GM06990 (cell line): ENCODE results near the gene TMEM121B.

Source experiments
- DNase-seq: peaks from one replicate; pipeline ENCODE4 v3.0.0-alpha.2; 2011; ENCODE audit not compliant: insufficient read length; ENCODE audit errors: extremely low read depth
- H3K27me3 ChIP-seq: replicated peaks from 2 replicates; pipeline ENCODE4 v1.6.0; 2011; ENCODE audit warnings: low read length; ENCODE audit not compliant: control insufficient read depth, insufficient read depth
- H3K36me3 ChIP-seq: 2 replicates; pipeline ENCODE4 v1.5.1; 2011; ENCODE audit warnings: low read length; ENCODE audit not compliant: control insufficient read depth, insufficient read depth
- H3K4me3 ChIP-seq: replicated peaks from 2 replicates; pipeline ENCODE4 v1.5.1; 2011; ENCODE audit warnings: low read depth, mild to moderate bottlenecking, control low read depth, low read length
- TF ChIP-seq, protein P1 (sequence below): IDR thresholded peaks from 2 replicates; pipeline ENCODE4 v1.5.1; 2011; ENCODE audit warnings: low read length, control low read depth, mild to moderate bottlenecking, inconsistent platforms; ENCODE audit not compliant: insufficient read depth, poor library complexity, severe bottlenecking

Gene TMEM121B

DNA sequence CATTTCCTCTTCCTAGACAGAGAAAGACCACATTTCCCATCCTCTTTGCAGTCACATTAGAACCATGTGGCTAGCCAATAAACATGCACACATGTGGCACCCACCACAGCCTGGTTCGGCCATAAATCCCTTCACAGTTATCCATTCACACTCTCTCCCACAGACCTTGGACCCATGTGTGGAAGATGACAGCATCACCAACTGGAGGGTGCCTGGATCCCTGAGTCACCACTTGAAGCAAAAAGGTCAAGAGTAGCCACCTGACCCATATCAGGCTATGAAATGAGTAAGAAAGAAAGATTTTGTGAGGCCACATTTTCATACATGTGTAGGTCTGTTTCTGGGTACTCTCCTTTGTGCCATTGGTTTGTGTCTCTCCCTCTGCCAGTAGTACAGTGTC is 9.0 kb upstream of the TMEM121B start:
- DNase-seq: no peak
- Histone ChIP-seq H3K4me3 (no peak overlapping the region), H3K27me3 (no peaks in the 10 kb centered on the region), H3K36me3 (no peaks in the 10 kb centered on the region)
- TF ChIP-seq, protein P1, sequence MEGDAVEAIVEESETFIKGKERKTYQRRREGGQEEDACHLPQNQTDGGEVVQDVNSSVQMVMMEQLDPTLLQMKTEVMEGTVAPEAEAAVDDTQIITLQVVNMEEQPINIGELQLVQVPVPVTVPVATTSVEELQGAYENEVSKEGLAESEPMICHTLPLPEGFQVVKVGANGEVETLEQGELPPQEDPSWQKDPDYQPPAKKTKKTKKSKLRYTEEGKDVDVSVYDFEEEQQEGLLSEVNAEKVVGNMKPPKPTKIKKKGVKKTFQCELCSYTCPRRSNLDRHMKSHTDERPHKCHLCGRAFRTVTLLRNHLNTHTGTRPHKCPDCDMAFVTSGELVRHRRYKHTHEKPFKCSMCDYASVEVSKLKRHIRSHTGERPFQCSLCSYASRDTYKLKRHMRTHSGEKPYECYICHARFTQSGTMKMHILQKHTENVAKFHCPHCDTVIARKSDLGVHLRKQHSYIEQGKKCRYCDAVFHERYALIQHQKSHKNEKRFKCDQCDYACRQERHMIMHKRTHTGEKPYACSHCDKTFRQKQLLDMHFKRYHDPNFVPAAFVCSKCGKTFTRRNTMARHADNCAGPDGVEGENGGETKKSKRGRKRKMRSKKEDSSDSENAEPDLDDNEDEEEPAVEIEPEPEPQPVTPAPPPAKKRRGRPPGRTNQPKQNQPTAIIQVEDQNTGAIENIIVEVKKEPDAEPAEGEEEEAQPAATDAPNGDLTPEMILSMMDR: no peak

DNA sequence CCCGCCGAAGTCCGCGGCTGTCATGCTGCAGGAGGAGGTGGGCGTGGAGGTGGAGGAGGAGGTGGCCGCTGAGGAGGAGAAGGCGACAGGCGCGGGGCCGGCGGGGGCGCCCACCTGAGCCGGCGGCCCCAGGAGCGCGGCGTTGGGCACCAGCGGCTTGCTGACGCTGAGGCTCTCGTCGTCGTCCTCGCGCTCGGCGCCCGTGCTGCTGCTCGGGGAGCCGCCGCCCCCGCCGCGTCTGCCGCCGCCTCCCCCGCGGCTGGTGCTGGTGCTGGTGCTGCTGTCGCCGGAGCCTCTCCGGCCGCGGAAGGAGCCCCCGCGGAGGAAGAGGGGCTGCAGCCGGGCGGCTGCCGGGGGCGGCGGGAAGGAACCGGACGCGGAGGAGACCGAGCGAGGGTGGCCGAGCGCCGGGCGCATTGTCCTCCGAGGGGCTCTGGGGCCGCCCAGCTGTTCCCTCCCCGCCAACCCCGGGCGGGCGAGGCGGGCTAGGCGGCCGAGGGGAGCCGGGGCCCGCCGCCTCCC is 388 bp downstream of the TMEM121B start:
- Histone ChIP-seq H3K27me3 (no peaks in the 10 kb centered on the region), H3K36me3 (no peaks in the 10 kb centered on the region), H3K4me3 (peak overlapping the region; percentile 10)
- DNase-seq: no peak
- TF ChIP-seq, protein P1: no peak

DNA sequence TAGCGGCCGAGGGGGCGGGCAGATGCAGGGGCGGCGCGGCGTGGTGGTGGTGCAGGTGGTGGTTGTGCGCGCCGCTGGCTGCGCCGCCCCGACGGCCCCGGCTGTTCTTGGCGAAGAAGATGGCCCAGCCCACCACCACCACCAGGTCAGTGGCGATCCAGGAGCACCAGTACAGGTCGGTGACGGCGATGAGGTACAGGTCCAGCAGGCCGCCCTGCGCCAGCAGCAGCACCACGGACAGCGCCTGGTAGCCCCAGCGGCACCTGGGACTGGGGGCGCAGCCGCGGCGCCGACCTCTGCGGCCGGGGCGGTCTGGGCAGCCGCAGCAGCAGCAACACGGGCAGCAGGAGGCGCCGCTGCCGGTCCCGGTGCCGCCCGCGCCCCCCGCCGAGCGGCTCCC is 879 bp downstream of the TMEM121B start:
- TF ChIP-seq, protein P1: no peak
- Histone ChIP-seq H3K36me3 (no peaks in the 10 kb centered on the region), H3K27me3 (no peaks in the 10 kb centered on the region), H3K4me3 (no peak overlapping the region)
- peak; percentile 44 for DNase-seq

DNA sequence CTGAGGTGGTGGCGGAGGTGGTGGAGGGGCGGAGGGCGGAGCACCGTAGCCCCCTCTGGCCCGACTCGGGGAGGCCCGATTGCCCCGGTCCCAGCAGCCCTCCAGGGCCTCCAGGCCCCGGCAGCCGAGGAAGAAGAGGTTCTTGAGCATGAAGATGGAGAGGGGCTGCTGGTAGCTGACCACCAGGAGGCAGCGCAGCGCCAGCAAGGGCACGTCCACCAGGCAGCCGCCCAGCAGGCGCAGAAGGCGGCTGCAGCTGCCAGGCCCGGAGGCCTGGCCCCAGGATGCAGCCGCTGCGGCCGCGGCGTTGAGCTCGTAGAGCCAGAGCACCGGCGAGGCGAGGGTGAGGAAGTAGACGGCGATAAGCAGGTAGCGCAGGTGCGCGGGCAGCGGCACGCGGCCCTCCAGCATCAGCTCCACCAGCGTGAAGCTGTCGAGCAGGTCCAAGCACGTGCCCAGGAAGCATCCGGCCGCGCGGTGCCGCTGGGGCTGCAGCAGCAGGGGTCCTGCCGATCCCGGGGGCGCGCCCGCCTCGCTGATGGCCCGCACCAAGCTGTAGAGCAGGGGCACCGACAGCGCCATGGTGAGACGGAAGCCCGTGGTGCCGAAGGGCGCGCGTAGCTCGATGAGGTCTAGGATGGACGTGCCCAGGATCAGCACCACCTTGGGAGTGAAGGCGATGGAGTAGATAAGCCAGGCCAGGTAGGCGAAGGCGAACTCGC is 1.5 kb downstream of the TMEM121B start:
- DNase-seq: no peak
- TF ChIP-seq, protein P1: peak; percentile 38
- Histone ChIP-seq H3K27me3 (no peaks in the 10 kb centered on the region), H3K36me3 (no peaks in the 10 kb centered on the region), H3K4me3 (no peak overlapping the region)

DNA sequence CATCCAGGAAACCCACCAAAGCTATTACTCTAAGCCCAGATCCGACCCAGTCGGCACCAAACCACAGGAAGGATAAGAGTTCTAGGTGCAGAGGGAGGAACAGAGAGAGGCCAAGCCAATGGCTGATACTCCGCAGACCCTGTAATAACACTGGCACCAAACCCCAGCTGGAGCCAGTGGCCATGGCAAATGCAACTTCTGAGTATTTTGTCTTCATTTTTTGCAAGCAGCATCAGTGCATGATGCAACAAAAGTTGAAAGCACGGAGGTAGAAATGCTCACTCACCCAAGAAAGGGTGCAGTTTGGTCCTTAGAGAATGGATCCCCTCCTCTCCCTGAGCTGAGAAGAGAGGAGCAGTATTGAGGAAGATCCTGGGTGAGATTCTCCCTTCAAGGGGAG is 2.8 kb downstream of the TMEM121B start:
- no peak for DNase-seq
- Histone ChIP-seq H3K36me3 (no peaks in the 10 kb centered on the region), H3K27me3 (no peaks in the 10 kb centered on the region), H3K4me3 (no peak overlapping the region)
- TF ChIP-seq, protein P1: no peak
